ENCODE results near the gene GSS.

Gene GSS

GRCh38 chr20:34992751-34993417, 37.3 kb upstream of the GSS start:
- no peak for DNase-seq

GRCh38 chr20:34990661-34991214, 35.1 kb upstream of the GSS start:
- no peak for DNase-seq

GRCh38 chr20:34990231-34990630, 34.6 kb upstream of the GSS start:
- no peak for DNase-seq

- DNase-seq: no peak
Observed at GRCh38 chr20:34989670-34990069, 34.1 kb upstream of the GSS start.

GRCh38 chr20:34989118-34989517, 33.5 kb upstream of the GSS start:
- DNase-seq: no peak

GRCh38 chr20:34988191-34988540, 32.6 kb upstream of the GSS start:
- DNase-seq: no peak

- DNase-seq: no peak
Observed at GRCh38 chr20:34987288-34988190, 31.9 kb upstream of the GSS start.

GRCh38 chr20:34986311-34987287, 31.0 kb upstream of the GSS start:
- DNase-seq: no peak

- no peak for DNase-seq
Observed at GRCh38 chr20:34985461-34986310, 30.1 kb upstream of the GSS start.

- no peak for DNase-seq
Observed at GRCh38 chr20:34984756-34985261, 29.2 kb upstream of the GSS start.

- DNase-seq: no peak
Observed at GRCh38 chr20:34983995-34984735, 28.6 kb upstream of the GSS start.

GRCh38 chr20:34983089-34983820, 27.6 kb upstream of the GSS start:
- DNase-seq: no peak

- DNase-seq: no peak
Observed at GRCh38 chr20:34982270-34983088, 26.9 kb upstream of the GSS start.

GRCh38 chr20:34980543-34981233, 25.1 kb upstream of the GSS start:
- no peak for DNase-seq

GRCh38 chr20:34979366-34980153, 24.0 kb upstream of the GSS start:
- DNase-seq: no peak

- DNase-seq: no peak
Observed at GRCh38 chr20:34978092-34978744, 22.6 kb upstream of the GSS start.

All from AML-193 (cell line).